Activated T-cell treated with anti-CD3 and anti-CD28 coated beads, Interleukin-2, amount 50 U/mL, for 72 hours (primary cell): ENCODE results near the gene TCP1. TPM values are rescaled to one million over a fixed set of nuclear protein-coding genes. Genes with fewer than 3 reads are reported as not detected.
"Not testable (repeated sequence)": the region's sequence is repeated elsewhere in the genome, so short reads cannot be mapped to it uniquely, and the experiment has no call there.

ENCODE experiments used
- ATAC-seq, 2 donors: fragments of 150-1000 bp; cut with Tn5 transposase; replicated peaks in 1 of 2; 2 replicates each; pipeline ENCODE4 v1.10.0; 2021; ENCODE audit warnings: moderate library complexity in 2 of 2, mild to moderate bottlenecking in 1 of 2
- DNase-seq, 2 donors: peaks; one replicate each; pipeline ENCODE4 v3.0.0; 2021 to 2022; ENCODE audit warnings: mixed read lengths in 1 of 2
- H3K27ac Mint-ChIP-seq: one replicate; pipeline ENCODE4 v1.8.0; 2022; ENCODE audit warnings: mild to moderate bottlenecking, moderate library complexity, mixed read lengths
- H3K27me3 Mint-ChIP-seq: one replicate; pipeline ENCODE4 v1.8.0; 2022; ENCODE audit warnings: low read depth, mixed read lengths
- H3K36me3 Mint-ChIP-seq, 2 donors: one replicate each; pipeline ENCODE4 v1.8.0; 2022; ENCODE audit warnings: mixed read lengths in 2 of 2, mild to moderate bottlenecking in 1 of 2; ENCODE audit not compliant: insufficient read depth in 2 of 2
- H3K4me1 Mint-ChIP-seq: one replicate; pipeline ENCODE4 v1.8.0; 2022; ENCODE audit warnings: low read depth, mixed read lengths
- H3K4me3 Mint-ChIP-seq, 2 donors: one replicate each; pipeline ENCODE4 v1.8.0; 2022; ENCODE audit warnings: mild to moderate bottlenecking in 2 of 2, mixed read lengths in 2 of 2, moderate library complexity in 2 of 2
- H3K9me3 Mint-ChIP-seq, 2 donors: one replicate each; pipeline ENCODE4 v1.8.0; 2022; ENCODE audit warnings: mixed read lengths in 2 of 2
- total RNA-seq, 2 donors: library from RNA; stranded (reverse); gene quantifications; one replicate each; pipeline ENCODE4 v1.2.3, GENCODE V29; 2022

The TCP1 gene
- total RNA-seq, 2 donors from 2014 or later: 267 to 291 TPM

DNA sequence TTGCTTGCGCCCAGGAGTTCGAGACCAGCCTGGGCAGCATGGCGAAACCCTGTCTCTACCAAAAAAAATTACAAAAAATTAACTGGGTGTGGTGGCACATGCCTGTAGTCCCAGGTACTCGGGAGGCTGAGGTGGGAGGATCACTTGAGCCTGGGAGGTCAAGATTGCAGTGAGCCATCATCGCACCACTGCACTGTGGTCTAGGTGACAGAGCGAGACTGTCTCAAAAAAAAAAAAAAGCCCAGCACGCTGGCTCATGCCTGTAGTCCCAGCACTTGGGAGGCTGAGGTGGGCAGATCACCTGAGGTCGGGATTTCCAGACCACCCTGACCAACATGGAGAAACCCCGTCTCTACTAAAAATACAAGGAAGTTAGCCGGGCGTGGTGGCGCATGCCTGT lies 56.0 kb downstream of the TCP1 start:
- DNase-seq, H3K9me3 Mint-ChIP-seq, ATAC-seq, H3K27ac Mint-ChIP-seq, H3K27me3 Mint-ChIP-seq: not testable (repeated sequence)
- Mint-ChIP-seq H3K4me3 (peak overlapping the region in 1 of 2 donors; percentile 58), H3K4me1 (peaks cover 67% of the 10 kb centered on the region), H3K36me3 (peaks cover 7 to 17% of the 10 kb centered on the region in 2 donors)

DNA sequence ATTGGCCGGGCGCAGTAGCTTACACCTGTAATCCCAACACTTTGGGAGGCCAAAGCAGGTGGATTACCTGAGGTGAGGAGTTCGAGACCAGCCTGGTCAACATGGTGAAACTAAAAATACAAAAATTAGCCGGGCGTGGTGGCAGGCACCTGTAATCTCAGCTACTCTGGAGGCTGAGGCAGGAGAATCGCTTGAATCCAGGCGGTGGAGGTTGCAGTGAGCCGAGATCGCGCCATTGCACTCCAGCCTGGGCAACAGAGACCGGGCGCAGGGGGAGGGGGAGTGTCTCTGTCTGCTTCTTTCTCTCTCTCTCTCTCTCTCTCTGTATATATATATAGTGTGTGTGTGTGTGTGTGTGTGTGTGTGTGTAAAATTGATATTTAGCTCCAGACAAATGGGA lies 56.9 kb downstream of the TCP1 start:
- Mint-ChIP-seq H3K27ac (peak overlapping the region; percentile 63), H3K36me3 (peaks cover 7 to 14% of the 10 kb centered on the region in 2 donors), H3K4me1 (peaks cover 61% of the 10 kb centered on the region), H3K4me3 (peak overlapping the region in 1 of 2 donors; percentile 58)
- not testable (repeated sequence) for ATAC-seq, H3K9me3 Mint-ChIP-seq, H3K27me3 Mint-ChIP-seq, DNase-seq

DNA sequence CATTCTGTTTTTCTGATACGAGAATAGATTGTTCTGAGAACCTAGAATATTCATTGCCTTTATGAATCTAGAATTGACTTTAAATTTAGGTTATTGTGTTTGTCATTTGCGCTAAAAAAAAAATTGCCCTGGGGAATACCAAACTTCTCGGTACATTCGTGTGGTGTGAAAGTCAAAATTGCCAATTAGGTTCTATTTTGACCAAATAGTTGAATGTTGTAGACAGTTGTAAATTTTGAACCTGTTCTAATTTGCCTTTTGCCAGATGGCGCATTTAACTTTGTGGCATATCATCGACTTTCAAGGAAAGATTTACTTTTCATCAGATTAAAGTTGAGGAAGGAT lies 59.1 kb downstream of the TCP1 start:
- H3K4me1 Mint-ChIP-seq: peaks cover 68% of the 10 kb centered on the region
- H3K27me3 Mint-ChIP-seq: no peaks in the 10 kb centered on the region

DNA sequence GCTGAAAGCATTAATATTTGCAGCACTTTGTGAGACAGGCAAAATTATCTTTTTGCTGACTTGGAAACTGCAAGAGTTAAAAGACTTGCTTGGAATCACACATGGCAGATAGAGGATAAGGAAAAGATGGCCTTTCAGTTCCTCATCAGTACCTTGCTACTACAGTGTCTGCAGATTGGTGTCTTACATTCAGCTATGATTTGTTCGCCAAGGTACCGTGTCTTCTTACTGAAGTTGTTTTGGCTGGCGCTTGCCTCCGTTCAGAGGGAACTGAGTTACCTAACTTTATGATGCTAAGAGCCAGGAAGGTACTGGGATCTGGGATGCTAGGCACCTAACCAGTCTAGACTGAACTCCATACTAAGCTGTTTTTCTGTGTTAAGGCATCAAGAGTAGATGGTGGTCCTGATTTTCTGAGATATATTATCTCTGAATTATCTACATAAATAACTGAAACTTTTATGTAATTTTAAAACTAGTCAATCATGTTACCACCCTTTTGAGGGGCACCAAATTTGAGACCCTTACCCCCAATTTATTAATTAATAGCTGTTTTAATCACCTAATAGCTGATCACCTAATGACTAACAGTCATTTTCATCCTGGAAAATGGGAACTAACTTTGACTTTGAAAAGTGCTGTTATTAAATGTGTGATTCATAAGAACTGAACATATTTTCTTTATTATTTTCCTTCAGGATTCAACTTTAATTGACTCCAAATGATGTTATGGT lies 59.6 kb downstream of the TCP1 start:
- Mint-ChIP-seq H3K4me3 (peak overlapping the region; percentile 84 to 98), H3K4me1 (peaks cover 70% of the 10 kb centered on the region), H3K27me3 (no peaks in the 10 kb centered on the region)

More for the DNA sequence above, 59.1 kb downstream of the TCP1 start:
- H3K27ac Mint-ChIP-seq: peak overlapping the region; percentile 65
- peak overlapping the region; percentile 70 to 84 for H3K4me3 Mint-ChIP-seq
- no peaks in the 10 kb centered on the region for H3K9me3 Mint-ChIP-seq
- ATAC-seq (no peak), DNase-seq (no peak)
- peaks cover 7 to 16% of the 10 kb centered on the region in 2 donors for H3K36me3 Mint-ChIP-seq

DNA sequence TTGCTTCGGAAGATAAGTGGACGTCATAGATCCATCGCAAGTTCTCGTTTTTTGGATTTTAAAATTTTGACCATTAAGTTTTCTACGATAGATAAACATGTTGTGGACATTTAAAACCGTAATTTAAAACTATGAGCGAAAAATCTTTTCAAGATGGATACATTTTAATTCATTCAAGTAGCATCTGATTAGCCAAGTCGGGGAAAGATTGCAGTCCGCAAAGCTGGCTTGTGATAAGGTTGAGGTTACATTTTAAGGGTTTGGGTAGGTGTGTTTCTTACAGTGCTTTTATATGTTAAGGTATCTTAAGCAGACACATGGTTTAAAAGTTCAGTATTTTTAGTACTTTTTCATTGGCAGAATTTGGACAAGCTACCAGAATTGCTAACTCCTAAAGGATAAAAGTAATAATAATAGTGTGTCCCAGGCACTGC lies 60.9 kb downstream of the TCP1 start:
- H3K9me3 Mint-ChIP-seq: no peaks in the 10 kb centered on the region
- peak overlapping the region; percentile 98 for H3K27ac Mint-ChIP-seq
- H3K27me3 Mint-ChIP-seq: no peaks in the 10 kb centered on the region
- H3K4me1 Mint-ChIP-seq: peaks cover 69% of the 10 kb centered on the region
- DNase-seq (no peak), ATAC-seq (no peak)
- peak overlapping the region; percentile 84 to 98 for H3K4me3 Mint-ChIP-seq
- peaks cover 7 to 18% of the 10 kb centered on the region in 2 donors for H3K36me3 Mint-ChIP-seq

More for the DNA sequence above, 59.6 kb downstream of the TCP1 start:
- Mint-ChIP-seq H3K36me3 (peaks cover 7 to 16% of the 10 kb centered on the region in 2 donors), H3K9me3 (no peaks in the 10 kb centered on the region), H3K27ac (peak overlapping the region; percentile 98)
- no peak for ATAC-seq
- no peak for DNase-seq

Other genes starting within 250 kb of the TCP1 start
- 10 to 100 TPM; 66.8 to 75.9 TPM for gene SOD2, start 96.4 kb downstream of the TCP1 start, total RNA-seq
- gene WTAP, start 62.1 kb downstream of the TCP1 start, total RNA-seq: 100 to 1,000 TPM; 108 to 109 TPM
- gene ACAT2, start 27.6 kb downstream of the TCP1 start, total RNA-seq: 10 to 100 TPM; 44.3 to 53.1 TPM
- gene MRPL18, start 865 bp upstream of the TCP1 start, total RNA-seq: 10 to 100 TPM; 58.5 to 60.5 TPM
- under 1 TPM; 0.37 to 0.62 TPM for gene PNLDC1, start 10.7 kb upstream of the TCP1 start, total RNA-seq
- not detected for gene MAS1, start 101.4 kb upstream of the TCP1 start, total RNA-seq
- 10 to 100 TPM; 68.9 to 83.6 TPM for gene IGF2R, start 179.5 kb upstream of the TCP1 start, total RNA-seq